Tibial nerve (tissue), 4 donors: Measurements from ENCODE around the gene SEC16B. TPM values are rescaled to one million over a fixed set of nuclear protein-coding genes. Genes with fewer than 3 reads are reported as not detected.

Experiments
- DNase-seq, 2 donors: peaks; one replicate each; pipeline ENCODE4 v3.0.0-alpha.2; 2019; ENCODE audit warnings: low spot score in 2 of 2
- H3K27ac ChIP-seq, 4 donors: fragments of 200-600 bp; sonication (generic) in 3 of 4; one replicate each; pipeline ENCODE4 v1.5.1; 2017 to 2019; ENCODE audit warnings: mild to moderate bottlenecking in 1 of 4
- H3K27me3 ChIP-seq, 2 donors: fragments of 200-600 bp; sonication (generic) in 1 of 2; one replicate each; pipeline versions ENCODE4 v1.5.1 to v1.6.0; 2017 to 2019
- H3K36me3 ChIP-seq, 3 donors: fragments of 200-600 bp; sonication (generic); one replicate each; pipeline ENCODE4 v1.5.1; 2018 to 2019
- H3K4me1 ChIP-seq, 4 donors: fragments of 200-600 bp; sonication (generic) in 3 of 4; one replicate each; pipeline ENCODE4 v1.5.1; 2017 to 2019
- H3K4me3 ChIP-seq, 4 donors: fragments of 200-600 bp; sonication (generic) in 3 of 4; one replicate each; pipeline ENCODE4 v1.5.1; 2017 to 2019; ENCODE audit warnings: mild to moderate bottlenecking in 1 of 4, moderate library complexity in 1 of 4
- H3K9me3 ChIP-seq, 4 donors: fragments of 200-600 bp; sonication (generic) in 3 of 4; one replicate each; pipeline ENCODE4 v1.5.1; 2017 to 2019
- EP300 ChIP-seq, 2 donors: sonication (generic); formaldehyde crosslinking; IDR thresholded peaks; one replicate each; pipeline ENCODE4 v1.6.1; 2017; ENCODE audit warnings: antibody characterized with exemption in 2 of 2, mild to moderate bottlenecking in 1 of 2
- POLR2A ChIP-seq, 2 donors: fragments of 450-650 bp; IDR thresholded peaks; one replicate each; pipeline ENCODE4 v1.6.1; 2017; ENCODE audit warnings: antibody characterized with exemption in 2 of 2, mild to moderate bottlenecking in 2 of 2, moderate library complexity in 2 of 2
- WGBS, 2 donors: methylation state at CpG; one replicate each; pipeline ENCODE4 v1.1.5; 2018; 5-methylcytosine and 5-hydroxymethylcytosine counted together
- total RNA-seq, 4 donors: library from RNA; depleted of rRNA; stranded (reverse); fragments of >200 nt; gene quantifications; one replicate each; pipeline ENCODE4 v1.1.0, GENCODE V29; 2016
- TF ChIP-seq, protein P1 (sequence below), 5 experiments: fragments of 200-600 bp in 3 of 5; fragments of 450-650 bp in 2 of 5; sonication (generic) in 3 of 5; IDR thresholded peaks; one replicate each; pipeline ENCODE4 v1.5.1; 2016 to 2019; ENCODE audit warnings: antibody characterized with exemption in 5 of 5, mild to moderate bottlenecking in 3 of 5, moderate library complexity in 2 of 5

Gene SEC16B
- total RNA-seq, 4 donors from 2014 or later, result 10.5 to 21.6 (median 15.4) TPM

DNA sequence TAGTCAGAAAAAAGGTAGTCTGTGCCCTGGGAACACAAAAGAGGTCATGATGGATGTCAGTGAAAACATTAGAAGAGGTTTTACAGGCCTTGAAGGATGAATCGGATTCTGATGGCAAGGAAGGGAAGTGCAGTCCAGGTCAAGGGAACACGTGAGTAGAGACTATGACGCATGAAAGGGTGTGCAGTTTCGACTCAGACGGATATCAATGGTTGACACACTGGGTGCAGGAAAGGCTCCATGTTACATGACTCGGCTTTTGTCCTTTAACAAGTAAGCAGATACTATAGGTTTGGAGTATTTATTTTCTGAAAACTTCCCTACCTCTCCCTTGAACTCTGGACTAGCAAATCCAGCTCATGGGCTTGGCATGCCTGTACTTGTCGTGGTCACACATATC, 55.3 kb downstream of the SEC16B start:
- Histone ChIP-seq H3K27me3 (no peaks in the 10 kb centered on the region), H3K36me3 (no peaks in the 10 kb centered on the region), H3K9me3 (no peaks in the 10 kb centered on the region), H3K4me1 (peaks cover 0 to 4% (median 0%) of the 10 kb centered on the region in 4 donors), H3K27ac (no peak overlapping the region), H3K4me3 (no peak overlapping the region)
- no peak for DNase-seq
- 93% methylated on average over 7 of the region's 7 CpGs for WGBS, 2 donors
- TF ChIP-seq, protein P1, sequence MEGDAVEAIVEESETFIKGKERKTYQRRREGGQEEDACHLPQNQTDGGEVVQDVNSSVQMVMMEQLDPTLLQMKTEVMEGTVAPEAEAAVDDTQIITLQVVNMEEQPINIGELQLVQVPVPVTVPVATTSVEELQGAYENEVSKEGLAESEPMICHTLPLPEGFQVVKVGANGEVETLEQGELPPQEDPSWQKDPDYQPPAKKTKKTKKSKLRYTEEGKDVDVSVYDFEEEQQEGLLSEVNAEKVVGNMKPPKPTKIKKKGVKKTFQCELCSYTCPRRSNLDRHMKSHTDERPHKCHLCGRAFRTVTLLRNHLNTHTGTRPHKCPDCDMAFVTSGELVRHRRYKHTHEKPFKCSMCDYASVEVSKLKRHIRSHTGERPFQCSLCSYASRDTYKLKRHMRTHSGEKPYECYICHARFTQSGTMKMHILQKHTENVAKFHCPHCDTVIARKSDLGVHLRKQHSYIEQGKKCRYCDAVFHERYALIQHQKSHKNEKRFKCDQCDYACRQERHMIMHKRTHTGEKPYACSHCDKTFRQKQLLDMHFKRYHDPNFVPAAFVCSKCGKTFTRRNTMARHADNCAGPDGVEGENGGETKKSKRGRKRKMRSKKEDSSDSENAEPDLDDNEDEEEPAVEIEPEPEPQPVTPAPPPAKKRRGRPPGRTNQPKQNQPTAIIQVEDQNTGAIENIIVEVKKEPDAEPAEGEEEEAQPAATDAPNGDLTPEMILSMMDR (IDR thresholded peaks at IDR 0.05), result no peak
- no peak for TF ChIP-seq POLR2A (IDR thresholded peaks at IDR 0.05)
- TF ChIP-seq EP300 (IDR thresholded peaks at IDR 0.05), result no peak

DNA sequence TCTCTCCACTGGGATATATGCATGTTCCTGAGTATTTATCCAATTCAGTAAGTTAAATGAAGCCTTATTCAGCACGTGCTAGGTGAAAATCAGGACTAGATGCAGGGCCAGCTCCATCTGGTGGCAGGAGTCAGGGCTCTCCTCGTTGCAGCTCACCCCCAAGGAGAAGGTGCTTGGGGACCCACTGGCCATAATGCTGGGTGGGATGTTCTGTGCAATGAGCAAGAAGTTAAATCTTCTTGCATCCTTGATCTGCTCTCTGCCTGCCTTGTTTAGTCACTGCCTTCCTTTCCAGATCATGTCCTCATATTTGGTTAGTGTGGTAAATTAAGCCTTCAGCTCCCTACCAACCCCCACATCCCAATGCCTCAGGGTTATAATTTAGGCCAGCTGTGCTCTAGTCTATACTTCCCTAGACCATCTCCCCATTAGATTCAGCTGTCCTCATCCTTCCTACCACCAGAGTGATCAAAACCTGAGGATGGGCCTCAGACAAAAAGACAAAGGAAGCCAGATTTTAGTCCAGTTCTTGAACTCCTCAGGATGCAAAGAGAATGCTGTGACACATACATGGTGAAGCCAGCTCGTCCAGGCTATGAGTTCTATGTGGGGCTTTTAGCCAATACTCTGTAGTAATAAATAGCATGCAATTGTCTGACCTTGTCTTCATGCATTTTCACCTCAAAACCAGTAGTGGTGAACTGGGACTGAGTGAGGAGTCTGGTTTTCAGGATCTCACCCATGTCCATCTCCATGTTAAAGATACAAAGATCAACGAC, 55.9 kb downstream of the SEC16B start:
- Histone ChIP-seq H3K4me3 (no peak overlapping the region), H3K4me1 (peaks cover 0 to 4% (median 0%) of the 10 kb centered on the region in 4 donors), H3K27me3 (no peaks in the 10 kb centered on the region), H3K9me3 (no peaks in the 10 kb centered on the region), H3K27ac (no peak overlapping the region), H3K36me3 (no peaks in the 10 kb centered on the region)
- DNase-seq, result peak in 1 of 2 donors; percentile 15
- 38 to 42% methylated on average over 4 of the region's 4 CpGs for WGBS, 2 donors
- TF ChIP-seq, protein P1 (IDR thresholded peaks at IDR 0.05), result peak in 4 of 5 experiments; percentile 17 to 48 (median 24)
- TF ChIP-seq POLR2A (IDR thresholded peaks at IDR 0.05), result no peak

DNA sequence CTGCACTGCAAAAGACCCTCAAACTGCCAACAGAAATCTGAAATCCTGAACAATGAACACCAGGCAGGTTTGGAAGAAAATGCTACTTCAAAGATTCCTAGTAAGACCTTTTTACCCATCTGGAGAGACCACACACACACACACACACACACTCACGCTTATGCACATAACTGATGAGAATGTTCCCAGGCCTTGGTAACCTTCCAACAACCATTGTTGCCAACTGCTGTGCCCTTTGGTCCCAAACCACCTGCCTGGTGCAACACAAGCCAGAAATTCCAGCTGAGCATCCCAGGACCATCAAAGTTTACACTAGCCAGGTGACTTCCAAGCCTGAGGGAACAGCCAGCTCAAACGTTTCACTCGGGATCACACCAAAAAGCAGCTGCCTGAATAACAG, 56.9 kb downstream of the SEC16B start:
- no peak overlapping the region for H3K4me3 ChIP-seq
- H3K27ac ChIP-seq, result no peak overlapping the region
- H3K36me3 ChIP-seq, result no peaks in the 10 kb centered on the region
- H3K4me1 ChIP-seq, result peaks cover 0 to 4% (median 0%) of the 10 kb centered on the region in 4 donors
- no peaks in the 10 kb centered on the region for H3K27me3 ChIP-seq
- WGBS, 2 donors, result 55 to 61% methylated on average over 3 of the region's 3 CpGs
- TF ChIP-seq EP300 (IDR thresholded peaks at IDR 0.05) (no peak), POLR2A (IDR thresholded peaks at IDR 0.05) (no peak)
- TF ChIP-seq, protein P1 (IDR thresholded peaks at IDR 0.05), result no peak
- H3K9me3 ChIP-seq, result no peaks in the 10 kb centered on the region
- DNase-seq, result no peak

DNA sequence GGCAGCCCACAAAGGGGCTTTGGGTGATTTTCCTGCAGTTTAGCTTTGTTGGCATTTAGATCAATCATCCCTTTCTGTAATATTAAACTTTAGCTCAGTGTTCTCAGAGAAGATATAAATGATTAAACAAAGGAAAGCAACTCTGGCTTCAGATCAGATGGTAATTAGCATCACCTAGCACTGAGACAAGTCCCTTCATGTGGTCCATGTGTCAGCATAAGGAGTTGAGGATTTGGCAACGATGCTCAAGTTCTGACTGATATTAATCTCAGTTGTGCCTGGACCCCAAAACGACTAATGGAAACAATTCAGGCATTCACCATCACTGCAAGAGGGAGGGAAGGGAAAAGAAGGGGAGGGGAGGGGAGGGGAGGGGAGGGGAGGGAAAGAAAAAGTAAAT, 60.4 kb downstream of the SEC16B start:
- no peak overlapping the region for H3K27ac ChIP-seq
- DNase-seq, result no peak
- H3K4me1 ChIP-seq, result peaks cover 0 to 4% (median 0%) of the 10 kb centered on the region in 4 donors
- no peaks in the 10 kb centered on the region for H3K27me3 ChIP-seq
- no peaks in the 10 kb centered on the region for H3K9me3 ChIP-seq
- TF ChIP-seq EP300 (IDR thresholded peaks at IDR 0.05), result no peak
- no peak for TF ChIP-seq POLR2A (IDR thresholded peaks at IDR 0.05)
- TF ChIP-seq, protein P1 (IDR thresholded peaks at IDR 0.05), result no peak
- 26 to 32% methylated on average over 2 of the region's 2 CpGs for WGBS, 2 donors
- H3K36me3 ChIP-seq, result no peaks in the 10 kb centered on the region
- H3K4me3 ChIP-seq, result no peak overlapping the region

DNA sequence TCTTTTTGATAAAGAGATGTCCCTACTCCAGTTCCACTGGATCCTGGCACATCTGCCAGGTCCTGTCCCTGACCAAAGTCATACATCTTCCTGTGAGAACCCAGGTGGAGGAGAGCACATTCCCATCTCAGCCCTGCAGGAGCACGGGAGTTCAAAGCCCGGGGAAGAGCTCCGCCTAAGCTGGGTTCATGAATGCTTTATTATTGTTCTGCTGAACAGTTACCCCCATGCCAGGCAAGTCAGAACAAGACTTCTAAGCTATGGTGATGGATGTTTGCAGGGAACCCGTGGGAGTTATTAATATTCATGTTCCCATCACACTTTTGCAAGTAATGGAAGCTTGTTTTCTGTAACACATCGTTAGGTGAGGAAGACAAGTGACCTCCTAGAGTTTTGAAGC, 62.9 kb downstream of the SEC16B start:
- no peaks in the 10 kb centered on the region for H3K27me3 ChIP-seq
- H3K9me3 ChIP-seq, result no peaks in the 10 kb centered on the region
- no peak overlapping the region for H3K4me3 ChIP-seq
- WGBS, 2 donors, result 55% methylated on average over 4 to 5 of the region's 5 CpGs
- H3K4me1 ChIP-seq, result peaks cover 0 to 6% (median 0%) of the 10 kb centered on the region in 4 donors
- H3K27ac ChIP-seq, result no peak overlapping the region
- no peak for DNase-seq
- TF ChIP-seq, protein P1 (IDR thresholded peaks at IDR 0.05), result no peak
- TF ChIP-seq EP300 (IDR thresholded peaks at IDR 0.05), result no peak
- no peak for TF ChIP-seq POLR2A (IDR thresholded peaks at IDR 0.05)
- H3K36me3 ChIP-seq, result no peaks in the 10 kb centered on the region
